GM06990 (cell line): Measurements from ENCODE around the gene FAM89B.

ENCODE experiments used
- DNase-seq: peaks from one replicate; pipeline ENCODE4 v3.0.0-alpha.2; 2011; ENCODE audit not compliant: insufficient read length; ENCODE audit errors: extremely low read depth
- H3K27me3 ChIP-seq: replicated peaks from 2 replicates; pipeline ENCODE4 v1.6.0; 2011; ENCODE audit warnings: low read length; ENCODE audit not compliant: control insufficient read depth, insufficient read depth
- H3K36me3 ChIP-seq: 2 replicates; pipeline ENCODE4 v1.5.1; 2011; ENCODE audit warnings: low read length; ENCODE audit not compliant: control insufficient read depth, insufficient read depth
- H3K4me3 ChIP-seq: replicated peaks from 2 replicates; pipeline ENCODE4 v1.5.1; 2011; ENCODE audit warnings: low read depth, mild to moderate bottlenecking, control low read depth, low read length
- TF ChIP-seq, protein P1 (sequence below): IDR thresholded peaks from 2 replicates; pipeline ENCODE4 v1.5.1; 2011; ENCODE audit warnings: low read length, control low read depth, mild to moderate bottlenecking, inconsistent platforms; ENCODE audit not compliant: insufficient read depth, poor library complexity, severe bottlenecking

The FAM89B gene

DNA sequence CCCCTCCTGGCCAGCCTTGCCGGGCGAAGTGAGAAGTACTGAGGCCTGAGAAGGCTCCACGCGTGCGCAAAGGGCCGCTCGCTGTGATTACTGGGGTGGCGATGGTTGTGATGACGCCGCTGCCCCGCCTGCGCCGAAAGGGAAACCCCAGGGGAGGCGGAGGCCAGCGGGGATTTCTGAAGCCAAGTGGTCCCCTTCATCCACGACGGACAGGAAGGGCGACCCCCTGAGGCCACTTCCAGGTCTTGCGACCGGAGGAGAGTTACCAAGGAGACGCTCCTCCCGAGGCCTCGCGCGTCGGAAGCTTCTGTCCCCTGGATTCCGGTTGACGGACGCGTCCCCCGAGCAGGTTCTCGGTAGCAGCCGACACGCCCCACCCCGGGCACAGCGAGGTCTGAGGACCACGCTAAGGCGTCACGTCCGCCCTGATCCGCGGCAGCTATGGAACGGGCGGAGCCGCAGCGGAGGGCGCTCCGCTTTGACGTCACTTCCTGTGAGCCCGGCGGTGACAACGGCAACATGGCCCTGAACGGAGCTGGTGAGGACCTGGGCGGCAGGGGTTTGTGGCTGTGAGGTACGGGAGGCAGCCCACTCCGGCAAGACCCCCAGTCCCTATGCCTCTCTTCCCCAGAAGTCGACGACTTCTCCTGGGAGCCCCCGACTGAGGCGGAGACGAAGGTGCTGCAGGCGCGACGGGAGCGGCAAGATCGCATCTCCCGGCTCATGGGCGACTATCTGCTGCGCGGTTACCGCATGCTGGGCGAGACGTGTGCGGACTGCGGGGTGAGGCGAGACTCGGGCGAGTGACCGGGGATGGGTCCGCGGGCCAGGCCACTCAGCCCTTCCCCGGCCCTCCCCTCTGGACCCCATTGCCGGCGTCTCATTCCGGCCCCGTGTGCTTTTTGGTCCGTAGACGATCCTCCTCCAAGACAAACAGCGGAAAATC lies 2.1 kb upstream of the FAM89B start, which contains the start of gene ZNRD2:
ZNRD2 (plus strand) TSS at position 505 of the 946 bp plus-strand sequence; CDS start at position 520, 15 bp downstream.
- Histone ChIP-seq H3K4me3 (peak within 1 kb of the TSS; percentile 82), H3K27me3 (no peaks in the 10 kb centered on the region), H3K36me3 (no peaks in the 10 kb centered on the region)
- TF ChIP-seq, protein P1, sequence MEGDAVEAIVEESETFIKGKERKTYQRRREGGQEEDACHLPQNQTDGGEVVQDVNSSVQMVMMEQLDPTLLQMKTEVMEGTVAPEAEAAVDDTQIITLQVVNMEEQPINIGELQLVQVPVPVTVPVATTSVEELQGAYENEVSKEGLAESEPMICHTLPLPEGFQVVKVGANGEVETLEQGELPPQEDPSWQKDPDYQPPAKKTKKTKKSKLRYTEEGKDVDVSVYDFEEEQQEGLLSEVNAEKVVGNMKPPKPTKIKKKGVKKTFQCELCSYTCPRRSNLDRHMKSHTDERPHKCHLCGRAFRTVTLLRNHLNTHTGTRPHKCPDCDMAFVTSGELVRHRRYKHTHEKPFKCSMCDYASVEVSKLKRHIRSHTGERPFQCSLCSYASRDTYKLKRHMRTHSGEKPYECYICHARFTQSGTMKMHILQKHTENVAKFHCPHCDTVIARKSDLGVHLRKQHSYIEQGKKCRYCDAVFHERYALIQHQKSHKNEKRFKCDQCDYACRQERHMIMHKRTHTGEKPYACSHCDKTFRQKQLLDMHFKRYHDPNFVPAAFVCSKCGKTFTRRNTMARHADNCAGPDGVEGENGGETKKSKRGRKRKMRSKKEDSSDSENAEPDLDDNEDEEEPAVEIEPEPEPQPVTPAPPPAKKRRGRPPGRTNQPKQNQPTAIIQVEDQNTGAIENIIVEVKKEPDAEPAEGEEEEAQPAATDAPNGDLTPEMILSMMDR = peak; percentile 65
- DNase-seq = peak; percentile 99

DNA sequence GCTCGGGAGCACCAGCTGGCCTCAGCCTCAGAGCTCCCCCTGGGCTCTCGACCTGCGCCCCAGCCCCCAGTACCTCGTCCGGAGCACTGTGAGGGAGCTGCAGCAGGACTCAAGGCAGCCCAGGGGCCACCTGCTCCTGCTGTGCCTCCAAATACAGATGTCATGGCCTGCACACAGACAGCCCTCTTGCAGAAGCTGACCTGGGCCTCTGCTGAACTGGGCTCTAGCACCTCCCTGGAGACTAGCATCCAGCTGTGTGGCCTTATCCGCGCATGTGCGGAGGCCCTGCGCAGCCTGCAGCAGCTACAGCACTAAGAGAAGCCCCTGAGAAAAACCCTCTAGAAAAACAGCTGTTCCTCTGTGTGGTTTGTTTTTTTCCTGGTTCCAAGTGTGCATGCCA lies 918 bp upstream of the FAM89B start:
- TF ChIP-seq, protein P1 = no peak
- Histone ChIP-seq H3K4me3 (peak overlapping the region; percentile 82), H3K27me3 (no peaks in the 10 kb centered on the region), H3K36me3 (no peaks in the 10 kb centered on the region)
- no peak for DNase-seq

- H3K4me3 ChIP-seq = peak overlapping the region; percentile 72
- no peaks in the 10 kb centered on the region for H3K27me3 ChIP-seq
- TF ChIP-seq, protein P1 = peak; percentile 9
- DNase-seq = no peak
- H3K36me3 ChIP-seq = no peaks in the 10 kb centered on the region
Observed at GRCh38 chr11:65571940-65572339, 398 bp upstream of the FAM89B start.

DNA sequence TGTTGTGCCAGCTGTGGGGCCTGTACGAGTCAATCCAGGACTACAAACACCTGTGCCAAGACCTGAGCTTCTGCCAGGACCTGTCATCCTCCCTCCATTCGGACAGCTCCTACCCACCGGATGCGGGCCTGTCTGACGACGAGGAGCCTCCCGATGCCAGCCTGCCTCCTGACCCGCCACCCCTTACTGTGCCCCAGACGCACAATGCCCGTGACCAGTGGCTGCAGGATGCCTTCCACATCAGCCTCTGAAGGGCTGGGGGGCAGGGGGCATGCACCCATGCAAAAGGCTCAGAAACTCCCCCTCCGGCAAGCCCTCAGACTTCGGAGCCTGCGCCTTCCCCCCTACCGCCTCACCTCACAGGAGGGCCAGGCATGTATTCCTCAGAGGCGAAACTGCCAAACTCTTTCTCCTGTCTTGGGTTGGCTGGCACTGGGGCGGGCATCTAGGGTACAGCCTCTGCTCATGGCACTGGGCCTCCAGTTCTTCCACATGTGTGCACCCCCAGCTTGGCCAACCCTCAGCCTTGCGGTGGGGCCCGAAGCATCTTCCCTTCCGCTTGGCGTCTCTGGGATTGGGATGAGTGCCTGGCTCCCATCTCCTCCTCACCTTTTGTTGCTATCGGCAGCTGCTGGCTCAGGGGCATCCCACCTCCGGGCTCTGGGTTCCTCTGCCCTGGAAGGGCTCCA lies 1.2 kb downstream of the FAM89B start:
- TF ChIP-seq, protein P1 = no peak
- peak overlapping the region; percentile 72 for H3K4me3 ChIP-seq
- DNase-seq = no peak
- H3K27me3 ChIP-seq = no peaks in the 10 kb centered on the region
- peaks cover 2% of the 10 kb centered on the region for H3K36me3 ChIP-seq

GRCh38 chr11:65574109-65574810 lies 1.9 kb downstream of the FAM89B start:
- peak; percentile 96 for DNase-seq
- H3K4me3 ChIP-seq = peak overlapping the region; percentile 90
- TF ChIP-seq, protein P1 = peak; percentile 77
- H3K36me3 ChIP-seq = peaks cover 4% of the 10 kb centered on the region
- no peaks in the 10 kb centered on the region for H3K27me3 ChIP-seq
